SU-DHL-6 (cell line): ENCODE results near the gene GAPDHS.
A peak's percentile ranks its signal among the peaks of the same experiment; 100 is the strongest.

Experiments
- EZH2phosphoT487 ChIP-seq: fragments of 200-600 bp; sonication (generic), shearing (Covaris generic); conservative IDR thresholded peaks from 2 replicates; pipeline ENCODE4 v1.6.1; 2018; ENCODE audit warnings: mild to moderate bottlenecking, antibody characterized with exemption, low read length, moderate library complexity, mixed read lengths
- TF ChIP-seq, protein P1 (sequence below): fragments of 200-600 bp; sonication (generic); IDR thresholded peaks from one replicate; pipeline ENCODE4 v1.5.1; 2017; ENCODE audit warnings: antibody characterized with exemption, mild to moderate bottlenecking, low read length, moderate library complexity; ENCODE audit not compliant: insufficient read depth, poor library complexity, severe bottlenecking

- TF ChIP-seq, protein P1, sequence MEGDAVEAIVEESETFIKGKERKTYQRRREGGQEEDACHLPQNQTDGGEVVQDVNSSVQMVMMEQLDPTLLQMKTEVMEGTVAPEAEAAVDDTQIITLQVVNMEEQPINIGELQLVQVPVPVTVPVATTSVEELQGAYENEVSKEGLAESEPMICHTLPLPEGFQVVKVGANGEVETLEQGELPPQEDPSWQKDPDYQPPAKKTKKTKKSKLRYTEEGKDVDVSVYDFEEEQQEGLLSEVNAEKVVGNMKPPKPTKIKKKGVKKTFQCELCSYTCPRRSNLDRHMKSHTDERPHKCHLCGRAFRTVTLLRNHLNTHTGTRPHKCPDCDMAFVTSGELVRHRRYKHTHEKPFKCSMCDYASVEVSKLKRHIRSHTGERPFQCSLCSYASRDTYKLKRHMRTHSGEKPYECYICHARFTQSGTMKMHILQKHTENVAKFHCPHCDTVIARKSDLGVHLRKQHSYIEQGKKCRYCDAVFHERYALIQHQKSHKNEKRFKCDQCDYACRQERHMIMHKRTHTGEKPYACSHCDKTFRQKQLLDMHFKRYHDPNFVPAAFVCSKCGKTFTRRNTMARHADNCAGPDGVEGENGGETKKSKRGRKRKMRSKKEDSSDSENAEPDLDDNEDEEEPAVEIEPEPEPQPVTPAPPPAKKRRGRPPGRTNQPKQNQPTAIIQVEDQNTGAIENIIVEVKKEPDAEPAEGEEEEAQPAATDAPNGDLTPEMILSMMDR, result peak; percentile 71
- no peak for TF ChIP-seq EZH2phosphoT487
These were observed 16.0 kb downstream of the GAPDHS start for GRCh38 chr19:35549174-35549788.
